ENCODE results near the gene CACNA2D4.

CACNA2D4 gene

GRCh38 chr12:1840981-1841425, 77.4 kb downstream of the CACNA2D4 start:
- Histone ChIP-seq H3K27me3 (ENCODE audit: control insufficient read depth in 2 of 2, insufficient read depth in 2 of 2, low read length in 2 of 2) (peaks cover 0 to 7% of the 10 kb centered on the region in 2 donors), H3K4me1 (ENCODE audit: control insufficient read depth in 2 of 2, insufficient read depth in 2 of 2, low read length in 2 of 2) (no peaks in the 10 kb centered on the region)

GRCh38 chr12:1839956-1840951, 78.2 kb downstream of the CACNA2D4 start:
- Histone ChIP-seq H3K27ac (ENCODE audit: low read depth in 2 of 2, low read length in 2 of 2) (no peak overlapping the region), H3K4me1 (ENCODE audit: control insufficient read depth in 2 of 2, insufficient read depth in 2 of 2, low read length in 2 of 2) (no peaks in the 10 kb centered on the region), H3K9me3 (ENCODE audit: control insufficient read depth in 2 of 2, low read length in 2 of 2) (no peaks in the 10 kb centered on the region), H3K9ac (ENCODE audit: low read depth in 1 of 2, low read length in 2 of 2) (no peak overlapping the region), H3K27me3 (ENCODE audit: control insufficient read depth in 2 of 2, insufficient read depth in 2 of 2, low read length in 2 of 2) (peaks cover 0 to 7% of the 10 kb centered on the region in 2 donors), H3K36me3 (ENCODE audit: control insufficient read depth in 2 of 2, insufficient read depth in 2 of 2, low read length in 2 of 2) (no peaks in the 10 kb centered on the region), H3K4me3 (ENCODE audit: low read length in 2 of 2) (no peak overlapping the region)

More at GRCh38 chr12:1840981-1841425, 77.4 kb downstream of the CACNA2D4 start:
- H3K9ac ChIP-seq (ENCODE audit: low read depth in 1 of 2, low read length in 2 of 2), result no peak overlapping the region
- H3K9me3 ChIP-seq (ENCODE audit: control insufficient read depth in 2 of 2, low read length in 2 of 2), result no peaks in the 10 kb centered on the region
- no peak overlapping the region for H3K4me3 ChIP-seq (ENCODE audit: low read length in 2 of 2)
- H3K27ac ChIP-seq (ENCODE audit: low read depth in 2 of 2, low read length in 2 of 2), result no peak overlapping the region
- no peaks in the 10 kb centered on the region for H3K36me3 ChIP-seq (ENCODE audit: control insufficient read depth in 2 of 2, insufficient read depth in 2 of 2, low read length in 2 of 2)

DNA sequence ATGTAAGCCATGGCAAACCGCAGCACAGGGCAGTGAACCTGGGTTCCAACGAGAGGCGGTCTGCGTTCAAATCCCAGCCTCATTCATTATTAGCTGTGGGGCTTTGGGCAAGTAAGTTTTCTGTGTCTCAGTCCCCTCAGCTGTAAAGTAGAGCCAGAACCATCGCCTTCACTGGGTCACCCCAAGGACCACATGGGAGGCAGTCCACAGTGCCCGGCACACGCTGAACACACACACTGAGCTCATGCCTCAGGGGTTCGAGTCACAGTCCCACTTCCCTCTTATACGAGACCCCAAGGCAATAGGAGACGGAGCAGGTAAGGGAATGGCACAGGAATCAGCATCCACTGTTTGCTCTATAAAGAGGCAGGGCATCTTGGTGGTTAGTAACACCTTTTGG, 79.0 kb downstream of the CACNA2D4 start:
- no peaks in the 10 kb centered on the region for H3K36me3 ChIP-seq (ENCODE audit: control insufficient read depth in 2 of 2, insufficient read depth in 2 of 2, low read length in 2 of 2)
- no peaks in the 10 kb centered on the region for H3K4me1 ChIP-seq (ENCODE audit: control insufficient read depth in 2 of 2, insufficient read depth in 2 of 2, low read length in 2 of 2)
- H3K27ac ChIP-seq (ENCODE audit: low read depth in 2 of 2, low read length in 2 of 2), result no peak overlapping the region
- H3K27me3 ChIP-seq (ENCODE audit: control insufficient read depth in 2 of 2, insufficient read depth in 2 of 2, low read length in 2 of 2), result peaks cover 0 to 7% of the 10 kb centered on the region in 2 donors
- no peak overlapping the region for H3K4me3 ChIP-seq (ENCODE audit: low read length in 2 of 2)
- no peak overlapping the region for H3K9ac ChIP-seq (ENCODE audit: low read depth in 1 of 2, low read length in 2 of 2)
- no peaks in the 10 kb centered on the region for H3K9me3 ChIP-seq (ENCODE audit: control insufficient read depth in 2 of 2, low read length in 2 of 2)

- no peak overlapping the region for H3K27ac ChIP-seq (ENCODE audit: low read depth in 2 of 2, low read length in 2 of 2)
- H3K9ac ChIP-seq (ENCODE audit: low read depth in 1 of 2, low read length in 2 of 2), result no peak overlapping the region
- peaks cover 0 to 4% of the 10 kb centered on the region in 2 donors for H3K27me3 ChIP-seq (ENCODE audit: control insufficient read depth in 2 of 2, insufficient read depth in 2 of 2, low read length in 2 of 2)
- no peaks in the 10 kb centered on the region for H3K4me1 ChIP-seq (ENCODE audit: control insufficient read depth in 2 of 2, insufficient read depth in 2 of 2, low read length in 2 of 2)
- no peaks in the 10 kb centered on the region for H3K9me3 ChIP-seq (ENCODE audit: control insufficient read depth in 2 of 2, low read length in 2 of 2)
- H3K36me3 ChIP-seq (ENCODE audit: control insufficient read depth in 2 of 2, insufficient read depth in 2 of 2, low read length in 2 of 2), result no peaks in the 10 kb centered on the region
- H3K4me3 ChIP-seq (ENCODE audit: low read length in 2 of 2), result no peak overlapping the region
Observed at GRCh38 chr12:1838994-1839365, 79.5 kb downstream of the CACNA2D4 start.

GRCh38 chr12:1838205-1838993, 80.1 kb downstream of the CACNA2D4 start:
- no peaks in the 10 kb centered on the region for H3K9me3 ChIP-seq (ENCODE audit: control insufficient read depth in 2 of 2, low read length in 2 of 2)
- H3K9ac ChIP-seq (ENCODE audit: low read depth in 1 of 2, low read length in 2 of 2), result no peak overlapping the region
- H3K36me3 ChIP-seq (ENCODE audit: control insufficient read depth in 2 of 2, insufficient read depth in 2 of 2, low read length in 2 of 2), result no peaks in the 10 kb centered on the region
- H3K4me3 ChIP-seq (ENCODE audit: low read length in 2 of 2), result no peak overlapping the region
- H3K4me1 ChIP-seq (ENCODE audit: control insufficient read depth in 2 of 2, insufficient read depth in 2 of 2, low read length in 2 of 2), result no peaks in the 10 kb centered on the region
- no peak overlapping the region for H3K27ac ChIP-seq (ENCODE audit: low read depth in 2 of 2, low read length in 2 of 2)
- peaks cover 0 to 4% of the 10 kb centered on the region in 2 donors for H3K27me3 ChIP-seq (ENCODE audit: control insufficient read depth in 2 of 2, insufficient read depth in 2 of 2, low read length in 2 of 2)

GRCh38 chr12:1837541-1838204, 80.8 kb downstream of the CACNA2D4 start:
- Histone ChIP-seq H3K4me3 (ENCODE audit: low read length in 2 of 2) (no peak overlapping the region), H3K27me3 (ENCODE audit: control insufficient read depth in 2 of 2, insufficient read depth in 2 of 2, low read length in 2 of 2) (no peaks in the 10 kb centered on the region), H3K27ac (ENCODE audit: low read depth in 2 of 2, low read length in 2 of 2) (no peak overlapping the region), H3K4me1 (ENCODE audit: control insufficient read depth in 2 of 2, insufficient read depth in 2 of 2, low read length in 2 of 2) (no peaks in the 10 kb centered on the region), H3K9ac (ENCODE audit: low read depth in 1 of 2, low read length in 2 of 2) (no peak overlapping the region), H3K36me3 (ENCODE audit: control insufficient read depth in 2 of 2, insufficient read depth in 2 of 2, low read length in 2 of 2) (no peaks in the 10 kb centered on the region), H3K9me3 (ENCODE audit: control insufficient read depth in 2 of 2, low read length in 2 of 2) (no peaks in the 10 kb centered on the region)

GRCh38 chr12:1836854-1837421, 81.5 kb downstream of the CACNA2D4 start:
- Histone ChIP-seq H3K36me3 (ENCODE audit: control insufficient read depth in 2 of 2, insufficient read depth in 2 of 2, low read length in 2 of 2) (no peaks in the 10 kb centered on the region), H3K4me1 (ENCODE audit: control insufficient read depth in 2 of 2, insufficient read depth in 2 of 2, low read length in 2 of 2) (no peaks in the 10 kb centered on the region), H3K27me3 (ENCODE audit: control insufficient read depth in 2 of 2, insufficient read depth in 2 of 2, low read length in 2 of 2) (no peaks in the 10 kb centered on the region), H3K9me3 (ENCODE audit: control insufficient read depth in 2 of 2, low read length in 2 of 2) (no peaks in the 10 kb centered on the region), H3K4me3 (ENCODE audit: low read length in 2 of 2) (no peak overlapping the region), H3K9ac (ENCODE audit: low read depth in 1 of 2, low read length in 2 of 2) (no peak overlapping the region), H3K27ac (ENCODE audit: low read depth in 2 of 2, low read length in 2 of 2) (no peak overlapping the region)

- H3K27me3 ChIP-seq (ENCODE audit: control insufficient read depth in 2 of 2, insufficient read depth in 2 of 2, low read length in 2 of 2), result peaks cover 0 to 2% of the 10 kb centered on the region in 2 donors
- no peaks in the 10 kb centered on the region for H3K9me3 ChIP-seq (ENCODE audit: control insufficient read depth in 2 of 2, low read length in 2 of 2)
- H3K9ac ChIP-seq (ENCODE audit: low read depth in 1 of 2, low read length in 2 of 2), result no peak overlapping the region
- no peak overlapping the region for H3K27ac ChIP-seq (ENCODE audit: low read depth in 2 of 2, low read length in 2 of 2)
- H3K36me3 ChIP-seq (ENCODE audit: control insufficient read depth in 2 of 2, insufficient read depth in 2 of 2, low read length in 2 of 2), result no peaks in the 10 kb centered on the region
- no peak overlapping the region for H3K4me3 ChIP-seq (ENCODE audit: low read length in 2 of 2)
- no peaks in the 10 kb centered on the region for H3K4me1 ChIP-seq (ENCODE audit: control insufficient read depth in 2 of 2, insufficient read depth in 2 of 2, low read length in 2 of 2)
Observed at GRCh38 chr12:1836241-1836803, 82.1 kb downstream of the CACNA2D4 start.

- H3K9me3 ChIP-seq (ENCODE audit: control insufficient read depth in 2 of 2, low read length in 2 of 2), result no peaks in the 10 kb centered on the region
- no peaks in the 10 kb centered on the region for H3K4me1 ChIP-seq (ENCODE audit: control insufficient read depth in 2 of 2, insufficient read depth in 2 of 2, low read length in 2 of 2)
- no peak overlapping the region for H3K9ac ChIP-seq (ENCODE audit: low read depth in 1 of 2, low read length in 2 of 2)
- no peaks in the 10 kb centered on the region for H3K36me3 ChIP-seq (ENCODE audit: control insufficient read depth in 2 of 2, insufficient read depth in 2 of 2, low read length in 2 of 2)
- no peak overlapping the region for H3K4me3 ChIP-seq (ENCODE audit: low read length in 2 of 2)
- H3K27ac ChIP-seq (ENCODE audit: low read depth in 2 of 2, low read length in 2 of 2), result no peak overlapping the region
- peaks cover 0 to 4% of the 10 kb centered on the region in 2 donors for H3K27me3 ChIP-seq (ENCODE audit: control insufficient read depth in 2 of 2, insufficient read depth in 2 of 2, low read length in 2 of 2)
Observed at GRCh38 chr12:1835211-1836131, 83.0 kb downstream of the CACNA2D4 start.

Measured in mucosa of rectum (tissue), 2 donors.